Left lobe of liver (tissue), 2 donors: ENCODE measurements around the gene SGPL1. TPM values are rescaled to one million over a fixed set of nuclear protein-coding genes. Genes with fewer than 3 reads are reported as not detected.
A peak's percentile ranks its signal among the peaks of the same experiment; 100 is the strongest.

ENCODE experiments used
- ATAC-seq: fragments of 200-7000 bp; cut with Tn5 transposase; one replicate; pipeline ENCODE4 v1.9.1; 2020; ENCODE audit warnings: mild to moderate bottlenecking, moderate library complexity
- DNase-seq: peaks from one replicate; pipeline ENCODE4 v3.0.0-alpha.2; 2020; ENCODE audit warnings: low spot score
- total RNA-seq: library from RNA; stranded (reverse); gene quantifications from one replicate; pipeline ENCODE4 v1.2.1, GENCODE V29; 2021
- donor health status: DM: no; HTN: no; CAD: no; lungs with moderate emphysema.
- donor health status: DM: no; HTN: yes; CAD: no.

SGPL1 gene
- total RNA-seq, 1 donor from 2014 or later = 40.7 TPM

GRCh38 chr10:70809011-70809611, 6.6 kb upstream of the SGPL1 start:
- DNase-seq = no peak

GRCh38 chr10:70809726-70810125, 6.0 kb upstream of the SGPL1 start:
- DNase-seq = no peak
- no peak for ATAC-seq

More at GRCh38 chr10:70809011-70809611, 6.6 kb upstream of the SGPL1 start:
- no peak for ATAC-seq

- ATAC-seq = no peak
- no peak for DNase-seq
Measured at GRCh38 chr10:70810967-70811366, 4.8 kb upstream of the SGPL1 start.

- ATAC-seq = no peak
- DNase-seq = no peak
Measured at GRCh38 chr10:70811881-70812280, 3.9 kb upstream of the SGPL1 start.

GRCh38 chr10:70812814-70813213, 2.9 kb upstream of the SGPL1 start:
- ATAC-seq (no peak), DNase-seq (no peak)

GRCh38 chr10:70814126-70814525, 1.6 kb upstream of the SGPL1 start:
- ATAC-seq (no peak), DNase-seq (no peak)

- DNase-seq = peak; percentile 87
- ATAC-seq = peak; percentile 81
Measured at GRCh38 chr10:70816220-70816894, 609 bp downstream of the SGPL1 start.

GRCh38 chr10:70820976-70821750, 5.4 kb downstream of the SGPL1 start:
- ATAC-seq (no peak), DNase-seq (no peak)

GRCh38 chr10:70822076-70822820, 6.5 kb downstream of the SGPL1 start:
- ATAC-seq (no peak), DNase-seq (no peak)

GRCh38 chr10:70827086-70827757, 11.5 kb downstream of the SGPL1 start:
- ATAC-seq (no peak), DNase-seq (no peak)

GRCh38 chr10:70828923-70829322, 13.2 kb downstream of the SGPL1 start:
- no peak for DNase-seq
- ATAC-seq = no peak

GRCh38 chr10:70829543-70829942, 13.8 kb downstream of the SGPL1 start:
- DNase-seq = no peak

GRCh38 chr10:70830164-70830563, 14.4 kb downstream of the SGPL1 start:
- ATAC-seq (no peak), DNase-seq (no peak)

More at GRCh38 chr10:70829543-70829942, 13.8 kb downstream of the SGPL1 start:
- ATAC-seq = peak; percentile 87

GRCh38 chr10:70832221-70832620, 16.5 kb downstream of the SGPL1 start:
- DNase-seq (no peak), ATAC-seq (no peak)

- DNase-seq = no peak
- ATAC-seq = no peak
Measured at GRCh38 chr10:70832852-70833528, 17.2 kb downstream of the SGPL1 start.

GRCh38 chr10:70833601-70834000, 17.9 kb downstream of the SGPL1 start:
- DNase-seq (no peak), ATAC-seq (no peak)

GRCh38 chr10:70834021-70834420, 18.3 kb downstream of the SGPL1 start:
- DNase-seq (no peak), ATAC-seq (no peak)

GRCh38 chr10:70834441-70835151, 18.8 kb downstream of the SGPL1 start:
- ATAC-seq = peak; percentile 91
- peak; percentile 90 for DNase-seq

GRCh38 chr10:70836319-70836718, 20.6 kb downstream of the SGPL1 start:
- ATAC-seq = peak; percentile 26
- DNase-seq = no peak
